ENCODE results near the gene CBARP. TPM values are rescaled to one million over a fixed set of nuclear protein-coding genes. Genes with fewer than 3 reads are reported as not detected.

CBARP gene
- total and polyA plus RNA-seq, 2 of the 13 experiments (the other 11 are each of a cell fraction or from before 2014, with no cell fraction given) = 1.2 to 1.4 TPM

DNA sequence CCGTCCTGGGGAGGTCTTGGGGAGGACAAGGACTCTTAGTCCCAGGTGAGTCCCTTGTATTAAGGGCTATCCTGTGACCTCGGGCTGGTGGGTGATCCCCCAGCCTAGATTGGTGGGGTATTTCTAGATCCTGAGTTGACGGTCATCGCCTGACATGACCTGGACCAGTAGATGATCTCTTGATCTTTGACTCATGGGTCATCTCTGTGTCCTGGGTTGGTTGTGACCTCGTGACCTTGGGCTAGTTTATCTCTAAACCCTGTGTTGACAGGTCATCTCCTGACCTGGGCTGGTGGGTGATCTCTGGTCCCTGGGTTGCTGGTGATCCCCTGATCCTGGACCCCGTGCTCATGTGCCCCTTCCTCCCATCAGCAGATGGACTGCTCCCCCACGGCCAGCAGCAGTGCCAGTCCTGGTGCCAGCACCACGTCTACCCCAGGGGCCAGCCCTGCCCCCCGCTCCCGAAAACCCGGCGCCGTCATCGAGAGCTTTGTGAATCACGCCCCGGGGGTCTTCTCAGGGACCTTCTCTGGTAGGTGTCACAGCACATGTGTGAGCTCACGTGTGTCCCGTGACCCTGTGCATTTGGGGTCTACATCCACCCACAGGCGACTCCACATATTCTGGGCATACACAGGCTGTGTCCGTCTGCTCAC is 16.9 kb upstream of the CBARP start (continued):
- TF ChIP-seq, protein P1, sequence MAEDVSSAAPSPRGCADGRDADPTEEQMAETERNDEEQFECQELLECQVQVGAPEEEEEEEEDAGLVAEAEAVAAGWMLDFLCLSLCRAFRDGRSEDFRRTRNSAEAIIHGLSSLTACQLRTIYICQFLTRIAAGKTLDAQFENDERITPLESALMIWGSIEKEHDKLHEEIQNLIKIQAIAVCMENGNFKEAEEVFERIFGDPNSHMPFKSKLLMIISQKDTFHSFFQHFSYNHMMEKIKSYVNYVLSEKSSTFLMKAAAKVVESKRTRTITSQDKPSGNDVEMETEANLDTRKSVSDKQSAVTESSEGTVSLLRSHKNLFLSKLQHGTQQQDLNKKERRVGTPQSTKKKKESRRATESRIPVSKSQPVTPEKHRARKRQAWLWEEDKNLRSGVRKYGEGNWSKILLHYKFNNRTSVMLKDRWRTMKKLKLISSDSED (CRISPR knock-in tag; IDR thresholded peaks at IDR 0.05) = no peak
- TF ChIP-seq, protein P2, sequence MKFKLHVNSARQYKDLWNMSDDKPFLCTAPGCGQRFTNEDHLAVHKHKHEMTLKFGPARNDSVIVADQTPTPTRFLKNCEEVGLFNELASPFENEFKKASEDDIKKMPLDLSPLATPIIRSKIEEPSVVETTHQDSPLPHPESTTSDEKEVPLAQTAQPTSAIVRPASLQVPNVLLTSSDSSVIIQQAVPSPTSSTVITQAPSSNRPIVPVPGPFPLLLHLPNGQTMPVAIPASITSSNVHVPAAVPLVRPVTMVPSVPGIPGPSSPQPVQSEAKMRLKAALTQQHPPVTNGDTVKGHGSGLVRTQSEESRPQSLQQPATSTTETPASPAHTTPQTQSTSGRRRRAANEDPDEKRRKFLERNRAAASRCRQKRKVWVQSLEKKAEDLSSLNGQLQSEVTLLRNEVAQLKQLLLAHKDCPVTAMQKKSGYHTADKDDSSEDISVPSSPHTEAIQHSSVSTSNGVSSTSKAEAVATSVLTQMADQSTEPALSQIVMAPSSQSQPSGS (CRISPR knock-in tag; IDR thresholded peaks at IDR 0.05) = 0 out of 2 replicates have a peak, but pooled peaks have one; percentile 48
- TF ChIP-seq, protein P3, sequence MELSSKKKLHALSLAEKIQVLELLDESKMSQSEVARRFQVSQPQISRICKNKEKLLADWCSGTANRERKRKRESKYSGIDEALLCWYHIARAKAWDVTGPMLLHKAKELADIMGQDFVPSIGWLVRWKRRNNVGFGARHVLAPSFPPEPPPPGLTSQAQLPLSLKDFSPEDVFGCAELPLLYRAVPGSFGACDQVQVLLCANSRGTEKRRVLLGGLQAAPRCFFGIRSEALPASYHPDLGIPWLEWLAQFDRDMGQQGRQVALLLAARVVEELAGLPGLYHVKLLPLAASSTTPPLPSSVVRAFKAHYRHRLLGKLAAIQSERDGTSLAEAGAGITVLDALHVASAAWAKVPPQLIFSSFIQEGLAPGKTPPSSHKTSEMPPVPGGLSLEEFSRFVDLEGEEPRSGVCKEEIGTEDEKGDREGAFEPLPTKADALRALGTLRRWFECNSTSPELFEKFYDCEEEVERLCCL (CRISPR knock-in tag; IDR thresholded peaks at IDR 0.05; ENCODE audit: borderline replicate concordance) = no peak
- no peak for TF ChIP-seq YY1 (IDR thresholded peaks at IDR 0.05; ENCODE audit: insufficient read depth, insufficient replicate concordance, low read depth, low read length)
- TF ChIP-seq, protein P4, sequence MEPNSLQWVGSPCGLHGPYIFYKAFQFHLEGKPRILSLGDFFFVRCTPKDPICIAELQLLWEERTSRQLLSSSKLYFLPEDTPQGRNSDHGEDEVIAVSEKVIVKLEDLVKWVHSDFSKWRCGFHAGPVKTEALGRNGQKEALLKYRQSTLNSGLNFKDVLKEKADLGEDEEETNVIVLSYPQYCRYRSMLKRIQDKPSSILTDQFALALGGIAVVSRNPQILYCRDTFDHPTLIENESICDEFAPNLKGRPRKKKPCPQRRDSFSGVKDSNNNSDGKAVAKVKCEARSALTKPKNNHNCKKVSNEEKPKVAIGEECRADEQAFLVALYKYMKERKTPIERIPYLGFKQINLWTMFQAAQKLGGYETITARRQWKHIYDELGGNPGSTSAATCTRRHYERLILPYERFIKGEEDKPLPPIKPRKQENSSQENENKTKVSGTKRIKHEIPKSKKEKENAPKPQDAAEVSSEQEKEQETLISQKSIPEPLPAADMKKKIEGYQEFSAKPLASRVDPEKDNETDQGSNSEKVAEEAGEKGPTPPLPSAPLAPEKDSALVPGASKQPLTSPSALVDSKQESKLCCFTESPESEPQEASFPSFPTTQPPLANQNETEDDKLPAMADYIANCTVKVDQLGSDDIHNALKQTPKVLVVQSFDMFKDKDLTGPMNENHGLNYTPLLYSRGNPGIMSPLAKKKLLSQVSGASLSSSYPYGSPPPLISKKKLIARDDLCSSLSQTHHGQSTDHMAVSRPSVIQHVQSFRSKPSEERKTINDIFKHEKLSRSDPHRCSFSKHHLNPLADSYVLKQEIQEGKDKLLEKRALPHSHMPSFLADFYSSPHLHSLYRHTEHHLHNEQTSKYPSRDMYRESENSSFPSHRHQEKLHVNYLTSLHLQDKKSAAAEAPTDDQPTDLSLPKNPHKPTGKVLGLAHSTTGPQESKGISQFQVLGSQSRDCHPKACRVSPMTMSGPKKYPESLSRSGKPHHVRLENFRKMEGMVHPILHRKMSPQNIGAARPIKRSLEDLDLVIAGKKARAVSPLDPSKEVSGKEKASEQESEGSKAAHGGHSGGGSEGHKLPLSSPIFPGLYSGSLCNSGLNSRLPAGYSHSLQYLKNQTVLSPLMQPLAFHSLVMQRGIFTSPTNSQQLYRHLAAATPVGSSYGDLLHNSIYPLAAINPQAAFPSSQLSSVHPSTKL (CRISPR knock-in tag; IDR thresholded peaks at IDR 0.05) = no peak
- no peak for TF ChIP-seq ZNF558 (CRISPR knock-in tag; IDR thresholded peaks at IDR 0.05; ENCODE audit: borderline replicate concordance)
- no peak for TF ChIP-seq CEBPB (IDR thresholded peaks at IDR 0.05; ENCODE audit: borderline replicate concordance, low read depth, low read length)
- no peak for TF ChIP-seq MZF1 (CRISPR knock-in tag; IDR thresholded peaks at IDR 0.05; ENCODE audit: borderline replicate concordance)
- TF ChIP-seq, protein P5, sequence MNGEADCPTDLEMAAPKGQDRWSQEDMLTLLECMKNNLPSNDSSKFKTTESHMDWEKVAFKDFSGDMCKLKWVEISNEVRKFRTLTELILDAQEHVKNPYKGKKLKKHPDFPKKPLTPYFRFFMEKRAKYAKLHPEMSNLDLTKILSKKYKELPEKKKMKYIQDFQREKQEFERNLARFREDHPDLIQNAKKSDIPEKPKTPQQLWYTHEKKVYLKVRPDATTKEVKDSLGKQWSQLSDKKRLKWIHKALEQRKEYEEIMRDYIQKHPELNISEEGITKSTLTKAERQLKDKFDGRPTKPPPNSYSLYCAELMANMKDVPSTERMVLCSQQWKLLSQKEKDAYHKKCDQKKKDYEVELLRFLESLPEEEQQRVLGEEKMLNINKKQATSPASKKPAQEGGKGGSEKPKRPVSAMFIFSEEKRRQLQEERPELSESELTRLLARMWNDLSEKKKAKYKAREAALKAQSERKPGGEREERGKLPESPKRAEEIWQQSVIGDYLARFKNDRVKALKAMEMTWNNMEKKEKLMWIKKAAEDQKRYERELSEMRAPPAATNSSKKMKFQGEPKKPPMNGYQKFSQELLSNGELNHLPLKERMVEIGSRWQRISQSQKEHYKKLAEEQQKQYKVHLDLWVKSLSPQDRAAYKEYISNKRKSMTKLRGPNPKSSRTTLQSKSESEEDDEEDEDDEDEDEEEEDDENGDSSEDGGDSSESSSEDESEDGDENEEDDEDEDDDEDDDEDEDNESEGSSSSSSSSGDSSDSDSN (CRISPR knock-in tag; IDR thresholded peaks at IDR 0.05) = no peak
- TF ChIP-seq, protein P6, sequence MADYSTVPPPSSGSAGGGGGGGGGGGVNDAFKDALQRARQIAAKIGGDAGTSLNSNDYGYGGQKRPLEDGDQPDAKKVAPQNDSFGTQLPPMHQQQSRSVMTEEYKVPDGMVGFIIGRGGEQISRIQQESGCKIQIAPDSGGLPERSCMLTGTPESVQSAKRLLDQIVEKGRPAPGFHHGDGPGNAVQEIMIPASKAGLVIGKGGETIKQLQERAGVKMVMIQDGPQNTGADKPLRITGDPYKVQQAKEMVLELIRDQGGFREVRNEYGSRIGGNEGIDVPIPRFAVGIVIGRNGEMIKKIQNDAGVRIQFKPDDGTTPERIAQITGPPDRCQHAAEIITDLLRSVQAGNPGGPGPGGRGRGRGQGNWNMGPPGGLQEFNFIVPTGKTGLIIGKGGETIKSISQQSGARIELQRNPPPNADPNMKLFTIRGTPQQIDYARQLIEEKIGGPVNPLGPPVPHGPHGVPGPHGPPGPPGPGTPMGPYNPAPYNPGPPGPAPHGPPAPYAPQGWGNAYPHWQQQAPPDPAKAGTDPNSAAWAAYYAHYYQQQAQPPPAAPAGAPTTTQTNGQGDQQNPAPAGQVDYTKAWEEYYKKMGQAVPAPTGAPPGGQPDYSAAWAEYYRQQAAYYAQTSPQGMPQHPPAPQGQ (CRISPR knock-in tag; IDR thresholded peaks at IDR 0.05; ENCODE audit: borderline replicate concordance) = no peak
- no peak for TF ChIP-seq SMAD9 (CRISPR knock-in tag; IDR thresholded peaks at IDR 0.05)
- peak; percentile 76 for TF ChIP-seq FOSL2 (CRISPR knock-in tag; IDR thresholded peaks at IDR 0.05)
- no peak for TF ChIP-seq ZNF24 (IDR thresholded peaks at IDR 0.05)
- TF ChIP-seq AGO2 (optimal IDR thresholded peaks at IDR 0.05; ENCODE audit: low read depth, low read length) = no peak
- no peak for TF ChIP-seq ZKSCAN5 (CRISPR knock-in tag; IDR thresholded peaks at IDR 0.05)
- TF ChIP-seq SIX1 (CRISPR knock-in tag; IDR thresholded peaks at IDR 0.05; ENCODE audit: borderline replicate concordance) = no peak
